Measurements from ENCODE around the gene PNLIP. TPM values are rescaled to one million over a fixed set of nuclear protein-coding genes. Genes with fewer than 3 reads are reported as not detected.

The PNLIP gene
- total and polyA plus RNA-seq, 9 donors, result 3.1 to 7.0 (median 3.8) TPM; not detected in 5

GRCh38 chr10:116594525-116595035 lies 48.8 kb downstream of the PNLIP start:
- Histone ChIP-seq H3K4me1 (ENCODE audit: insufficient read depth) (no peaks in the 10 kb centered on the region), H3K4me3 (no peak overlapping the region), H3K27ac (no peak overlapping the region), H3K9me3 (no peaks in the 10 kb centered on the region), H3K27me3 (no peaks in the 10 kb centered on the region), H3K36me3 (no peaks in the 10 kb centered on the region)
- 68 to 80% (median 72%) methylated on average over 7 of the region's 7 CpGs for WGBS, 3 donors
- intact Hi-C loops (cut with DNase I), result no loop called here
- DNase-seq, result no peak
- TF ChIP-seq EP300 (IDR thresholded peaks at IDR 0.05) (no peak), POLR2A (IDR thresholded peaks at IDR 0.05) (no peak), CTCF (IDR thresholded peaks at IDR 0.05) (no peak)

GRCh38 chr10:116596062-116596461 lies 50.3 kb downstream of the PNLIP start:
- Histone ChIP-seq H3K36me3 (no peaks in the 10 kb centered on the region), H3K4me3 (no peak overlapping the region), H3K27me3 (no peaks in the 10 kb centered on the region), H3K4me1 (ENCODE audit: insufficient read depth) (no peaks in the 10 kb centered on the region), H3K27ac (no peak overlapping the region), H3K9me3 (no peaks in the 10 kb centered on the region)
- DNase-seq, result no peak
- WGBS, 3 donors, result 62 to 84% (median 83%) methylated on average over 2 of the region's 2 CpGs
- intact Hi-C loops (cut with DNase I), result no loop called here
- TF ChIP-seq CTCF (IDR thresholded peaks at IDR 0.05) (no peak), POLR2A (IDR thresholded peaks at IDR 0.05) (no peak), EP300 (IDR thresholded peaks at IDR 0.05) (no peak)

- Histone ChIP-seq H3K27me3 (no peaks in the 10 kb centered on the region), H3K27ac (no peak overlapping the region), H3K36me3 (no peaks in the 10 kb centered on the region), H3K4me3 (no peak overlapping the region), H3K4me1 (ENCODE audit: insufficient read depth) (no peaks in the 10 kb centered on the region), H3K9me3 (no peaks in the 10 kb centered on the region)
- 73 to 80% (median 80%) methylated on average over 5 of the region's 5 CpGs for WGBS, 3 donors
- TF ChIP-seq EP300 (IDR thresholded peaks at IDR 0.05) (no peak), CTCF (IDR thresholded peaks at IDR 0.05) (no peak), POLR2A (IDR thresholded peaks at IDR 0.05) (no peak)
- intact Hi-C loops (cut with DNase I), result no loop called here
- no peak for DNase-seq
Observed at GRCh38 chr10:116597543-116597942, 51.8 kb downstream of the PNLIP start.

- no peaks in the 10 kb centered on the region for H3K9me3 ChIP-seq
- H3K27me3 ChIP-seq, result no peaks in the 10 kb centered on the region
- no peak for DNase-seq
- H3K36me3 ChIP-seq, result no peaks in the 10 kb centered on the region
- H3K4me1 ChIP-seq (ENCODE audit: insufficient read depth), result no peaks in the 10 kb centered on the region
- TF ChIP-seq CTCF (IDR thresholded peaks at IDR 0.05) (no peak), EP300 (IDR thresholded peaks at IDR 0.05) (no peak), POLR2A (IDR thresholded peaks at IDR 0.05) (no peak)
- intact Hi-C loops (cut with DNase I), result no loop called here
- no peak overlapping the region for H3K4me3 ChIP-seq
- no peak overlapping the region for H3K27ac ChIP-seq
Observed at GRCh38 chr10:116598329-116598728, 52.6 kb downstream of the PNLIP start.
